ENCODE measurements around the gene ALLC.

ALLC gene

GRCh38 chr2:3729786-3730185, 71.8 kb downstream of the ALLC start:
- Histone ChIP-seq H3K4me3 (replicated peaks; ENCODE audit: low read depth, low read length) (no peak overlapping the region), H3K27me3 (replicated peaks; ENCODE audit: control insufficient read depth, insufficient read depth, low read length) (peaks cover 3% of the 10 kb centered on the region), H3K36me3 (ENCODE audit: control insufficient read depth, insufficient read depth, low read length) (no peaks in the 10 kb centered on the region)
- no peak for TF ChIP-seq CTCF (IDR thresholded peaks at IDR 0.05; ENCODE audit: insufficient read depth, low read length, poor library complexity, severe bottlenecking)
- no peak for DNase-seq (ENCODE audit: extremely low read depth, insufficient read length)

GRCh38 chr2:3730646-3731045, 72.6 kb downstream of the ALLC start:
- H3K27me3 ChIP-seq (replicated peaks; ENCODE audit: control insufficient read depth, insufficient read depth, low read length), result peaks cover 3% of the 10 kb centered on the region
- no peak for DNase-seq (ENCODE audit: extremely low read depth, insufficient read length)
- TF ChIP-seq CTCF (IDR thresholded peaks at IDR 0.05; ENCODE audit: insufficient read depth, low read length, poor library complexity, severe bottlenecking), result no peak

GRCh38 chr2:3731829-3732228, 73.8 kb downstream of the ALLC start:
- no peak for TF ChIP-seq CTCF (IDR thresholded peaks at IDR 0.05; ENCODE audit: insufficient read depth, low read length, poor library complexity, severe bottlenecking)
- DNase-seq (ENCODE audit: extremely low read depth, insufficient read length), result no peak
- H3K27me3 ChIP-seq (replicated peaks; ENCODE audit: control insufficient read depth, insufficient read depth, low read length), result peaks cover 3% of the 10 kb centered on the region

More at GRCh38 chr2:3730646-3731045, 72.6 kb downstream of the ALLC start:
- H3K4me3 ChIP-seq (replicated peaks; ENCODE audit: low read depth, low read length), result no peak overlapping the region
- no peaks in the 10 kb centered on the region for H3K36me3 ChIP-seq (ENCODE audit: control insufficient read depth, insufficient read depth, low read length)

GRCh38 chr2:3736112-3736511, 78.1 kb downstream of the ALLC start:
- no peak for DNase-seq (ENCODE audit: extremely low read depth, insufficient read length)
- TF ChIP-seq CTCF (IDR thresholded peaks at IDR 0.05; ENCODE audit: insufficient read depth, low read length, poor library complexity, severe bottlenecking), result no peak
- H3K4me3 ChIP-seq (replicated peaks; ENCODE audit: low read depth, low read length), result no peak overlapping the region
- peaks cover 3% of the 10 kb centered on the region; the same call in 1 of the 2 replicates for H3K27me3 ChIP-seq (replicated peaks; ENCODE audit: control insufficient read depth, insufficient read depth, low read length)
- no peaks in the 10 kb centered on the region for H3K36me3 ChIP-seq (ENCODE audit: control insufficient read depth, insufficient read depth, low read length)

More at GRCh38 chr2:3731829-3732228, 73.8 kb downstream of the ALLC start:
- Histone ChIP-seq H3K4me3 (replicated peaks; ENCODE audit: low read depth, low read length) (no peak overlapping the region), H3K36me3 (ENCODE audit: control insufficient read depth, insufficient read depth, low read length) (no peaks in the 10 kb centered on the region)

GRCh38 chr2:3737128-3737527, 79.1 kb downstream of the ALLC start:
- H3K36me3 ChIP-seq (ENCODE audit: control insufficient read depth, insufficient read depth, low read length), result no peaks in the 10 kb centered on the region
- no peak for TF ChIP-seq CTCF (IDR thresholded peaks at IDR 0.05; ENCODE audit: insufficient read depth, low read length, poor library complexity, severe bottlenecking)
- H3K4me3 ChIP-seq (replicated peaks; ENCODE audit: low read depth, low read length), result no peak overlapping the region
- no peak for DNase-seq (ENCODE audit: extremely low read depth, insufficient read length)
- H3K27me3 ChIP-seq (replicated peaks; ENCODE audit: control insufficient read depth, insufficient read depth, low read length), result peaks cover 3% of the 10 kb centered on the region; the same call in 1 of the 2 replicates

GRCh38 chr2:3738454-3738853, 80.5 kb downstream of the ALLC start:
- Histone ChIP-seq H3K36me3 (ENCODE audit: control insufficient read depth, insufficient read depth, low read length) (no peaks in the 10 kb centered on the region), H3K27me3 (replicated peaks; ENCODE audit: control insufficient read depth, insufficient read depth, low read length) (peaks cover 3% of the 10 kb centered on the region; the same call in 1 of the 2 replicates), H3K4me3 (replicated peaks; ENCODE audit: low read depth, low read length) (no peak overlapping the region)
- TF ChIP-seq CTCF (IDR thresholded peaks at IDR 0.05; ENCODE audit: insufficient read depth, low read length, poor library complexity, severe bottlenecking), result no peak
- DNase-seq (ENCODE audit: extremely low read depth, insufficient read length), result no peak
